Measurements from ENCODE around the gene FTO.

FTO gene

DNA sequence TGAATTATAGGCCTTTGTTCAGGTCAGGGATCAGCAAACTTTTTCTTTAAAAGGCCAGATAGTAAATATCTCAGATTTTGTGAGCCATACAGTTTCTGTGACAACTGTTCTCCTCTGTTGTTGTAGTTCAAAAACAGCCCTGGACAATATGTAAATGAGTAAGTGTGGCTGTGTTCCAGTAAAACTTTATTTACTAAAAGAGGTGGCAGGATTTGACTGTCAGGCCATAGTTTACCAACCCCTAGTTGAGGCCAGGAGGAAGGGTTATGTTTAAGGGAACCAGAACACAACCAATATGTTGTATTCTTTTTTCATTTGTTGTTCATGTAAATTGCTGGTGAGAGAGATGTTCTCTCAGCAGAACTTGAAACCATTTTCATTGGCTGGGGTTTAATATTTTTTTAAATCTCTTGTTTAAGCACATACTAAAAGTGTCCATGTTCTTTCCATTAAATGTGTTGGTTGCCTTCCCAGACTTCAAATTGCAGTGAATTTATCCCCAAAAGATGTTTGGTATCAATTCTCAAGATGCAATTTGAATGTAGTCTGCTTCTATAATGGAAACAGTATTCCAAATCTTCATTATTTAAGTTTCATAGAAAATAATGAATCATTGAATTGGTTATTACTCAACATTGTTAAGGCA is 260.3 kb downstream of the FTO start:
- Mint-ChIP-seq H3K27me3 (no peaks in the 10 kb centered on the region), H3K4me3 (no peak overlapping the region), H3K27ac (no peak overlapping the region), H3K9me3 (no peaks in the 10 kb centered on the region), H3K4me1 (no peaks in the 10 kb centered on the region)
- ATAC-seq (no peak), DNase-seq (no peak)

GRCh38 chr16:53966821-53967571 is 263.0 kb downstream of the FTO start:
- Mint-ChIP-seq H3K4me3 (no peak overlapping the region), H3K27ac (no peak overlapping the region), H3K4me1 (no peaks in the 10 kb centered on the region), H3K27me3 (no peaks in the 10 kb centered on the region), H3K9me3 (no peaks in the 10 kb centered on the region)
- no peak for DNase-seq
- ATAC-seq, result no peak

DNA sequence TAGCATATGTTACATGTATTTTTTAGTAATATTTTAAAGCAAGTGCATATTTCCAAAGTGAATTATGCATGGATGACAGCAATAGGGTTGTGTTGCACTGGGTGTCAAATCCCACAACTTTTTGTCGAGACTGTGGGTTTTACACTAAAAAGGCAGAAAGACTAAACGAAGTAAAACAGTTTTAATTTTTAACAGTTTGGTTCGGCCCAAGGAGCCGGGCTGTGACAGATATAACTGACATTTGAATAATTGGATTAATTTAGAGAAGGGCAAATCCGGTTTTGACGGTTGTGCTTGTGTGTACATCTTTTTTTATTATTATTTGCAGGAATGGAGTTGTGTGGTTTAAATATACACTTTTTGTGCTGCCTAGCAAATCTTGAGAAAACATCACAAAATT is 263.6 kb downstream of the FTO start:
- no peaks in the 10 kb centered on the region for H3K27me3 Mint-ChIP-seq
- H3K27ac Mint-ChIP-seq, result no peak overlapping the region
- no peaks in the 10 kb centered on the region for H3K9me3 Mint-ChIP-seq
- no peaks in the 10 kb centered on the region for H3K4me1 Mint-ChIP-seq
- DNase-seq (no peak), ATAC-seq (no peak)
- no peak overlapping the region for H3K4me3 Mint-ChIP-seq

GRCh38 chr16:53968454-53968853 is 264.5 kb downstream of the FTO start:
- no peak overlapping the region for H3K4me3 Mint-ChIP-seq
- ATAC-seq (no peak), DNase-seq (no peak)
- no peaks in the 10 kb centered on the region for H3K27me3 Mint-ChIP-seq
- no peaks in the 10 kb centered on the region for H3K9me3 Mint-ChIP-seq
- H3K27ac Mint-ChIP-seq, result no peak overlapping the region
- no peaks in the 10 kb centered on the region for H3K4me1 Mint-ChIP-seq

DNA sequence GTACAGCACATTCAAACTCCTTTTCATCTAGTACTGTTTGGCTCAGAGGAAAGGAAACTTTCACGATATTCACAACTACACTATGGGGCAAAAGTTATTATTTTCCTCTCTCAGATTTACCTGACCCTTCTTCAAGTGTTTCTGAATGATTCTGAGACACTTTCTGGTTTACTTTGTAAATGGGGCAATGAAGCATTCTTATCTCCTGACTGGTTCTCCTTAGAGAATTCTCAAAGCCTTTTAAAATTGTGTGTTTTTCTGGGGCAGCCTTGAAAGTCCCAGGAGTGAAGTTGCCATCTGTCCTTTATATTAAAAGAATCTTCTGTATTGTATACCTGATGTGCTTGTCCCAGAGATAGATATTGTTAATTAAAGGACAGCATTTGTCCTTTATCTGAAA is 264.9 kb downstream of the FTO start:
- Mint-ChIP-seq H3K27ac (peak overlapping the region in 1 of 2 donors; percentile 54), H3K27me3 (no peaks in the 10 kb centered on the region), H3K9me3 (no peaks in the 10 kb centered on the region), H3K4me3 (no peak overlapping the region), H3K4me1 (no peaks in the 10 kb centered on the region)
- ATAC-seq (no peak), DNase-seq (no peak)

- Mint-ChIP-seq H3K27ac (no peak overlapping the region), H3K27me3 (no peaks in the 10 kb centered on the region), H3K9me3 (no peaks in the 10 kb centered on the region), H3K4me3 (no peak overlapping the region), H3K4me1 (no peaks in the 10 kb centered on the region)
- ATAC-seq (no peak), DNase-seq (no peak)
Observed at GRCh38 chr16:53971616-53972015, 267.7 kb downstream of the FTO start.

DNA sequence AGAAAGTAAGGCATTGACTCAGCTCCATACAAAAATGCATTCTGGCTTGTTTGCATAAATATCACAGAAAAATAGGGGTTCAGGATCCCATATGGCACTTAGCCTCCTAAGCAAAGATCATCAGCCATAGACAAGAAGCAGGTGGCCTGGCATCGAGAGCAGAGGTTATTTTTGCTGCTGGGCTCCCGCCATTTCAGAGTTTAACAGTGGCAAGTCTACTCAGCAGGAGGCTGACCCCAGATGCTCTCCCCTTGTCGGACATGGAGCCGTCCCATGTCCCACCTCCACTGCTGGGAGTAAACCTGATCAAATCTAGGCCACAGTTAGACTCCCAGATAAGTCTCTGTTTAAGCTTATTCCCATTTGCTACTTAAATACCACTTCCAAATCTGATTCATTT is 269.1 kb downstream of the FTO start:
- Mint-ChIP-seq H3K4me1 (no peaks in the 10 kb centered on the region), H3K27me3 (no peaks in the 10 kb centered on the region), H3K27ac (no peak overlapping the region), H3K9me3 (no peaks in the 10 kb centered on the region), H3K4me3 (no peak overlapping the region)
- no peak for ATAC-seq
- DNase-seq, result no peak

- no peaks in the 10 kb centered on the region for H3K4me1 Mint-ChIP-seq
- DNase-seq (no peak), ATAC-seq (no peak)
- H3K27ac Mint-ChIP-seq, result no peak overlapping the region
- no peaks in the 10 kb centered on the region for H3K9me3 Mint-ChIP-seq
- H3K4me3 Mint-ChIP-seq, result no peak overlapping the region
- no peaks in the 10 kb centered on the region for H3K27me3 Mint-ChIP-seq
Observed at GRCh38 chr16:53974484-53975080, 270.6 kb downstream of the FTO start.

DNA sequence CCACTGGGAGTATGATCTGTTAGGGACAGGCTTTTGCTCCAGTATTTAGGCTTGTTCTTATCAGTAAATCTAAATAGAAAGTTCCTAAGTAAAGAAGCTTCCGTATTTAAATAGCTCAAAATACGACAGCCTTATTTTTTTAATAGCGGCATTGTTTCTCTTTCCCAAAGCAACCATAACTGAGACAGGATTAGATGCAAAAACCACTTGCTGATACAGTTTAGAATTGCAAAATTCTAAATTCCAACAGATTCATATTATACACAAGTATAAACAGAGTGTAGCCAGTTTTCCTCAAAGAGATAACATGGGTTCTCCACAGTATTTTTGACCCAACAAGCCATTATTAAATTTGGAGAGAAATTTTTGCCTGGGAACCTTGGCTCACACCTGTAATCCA is 276.7 kb downstream of the FTO start:
- DNase-seq (no peak), ATAC-seq (no peak)
- H3K27me3 Mint-ChIP-seq, result no peaks in the 10 kb centered on the region
- H3K4me1 Mint-ChIP-seq, result no peaks in the 10 kb centered on the region
- H3K4me3 Mint-ChIP-seq, result no peak overlapping the region
- no peak overlapping the region for H3K27ac Mint-ChIP-seq
- H3K9me3 Mint-ChIP-seq, result no peaks in the 10 kb centered on the region

DNA sequence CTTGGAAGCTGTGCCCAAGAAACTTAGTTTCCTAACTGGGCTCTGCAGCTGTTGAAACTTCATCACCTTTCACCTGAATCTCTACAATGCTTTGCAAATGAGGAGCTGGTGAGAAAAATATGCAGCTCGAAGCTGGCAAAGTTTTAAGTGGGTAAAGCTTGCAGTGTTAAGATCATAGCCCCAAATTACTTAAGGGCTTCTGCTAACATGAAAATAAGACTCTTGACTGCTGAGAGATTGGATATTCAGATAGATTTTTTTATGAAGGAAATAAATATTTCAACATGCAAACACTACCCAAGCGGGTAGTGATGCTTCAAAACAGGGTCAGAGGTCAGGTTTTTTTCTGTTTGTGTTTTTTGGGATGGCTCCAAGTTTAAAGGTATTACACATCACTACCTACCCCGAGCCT is 278.7 kb downstream of the FTO start:
- ATAC-seq, result no peak
- no peak overlapping the region for H3K4me3 Mint-ChIP-seq
- no peak overlapping the region for H3K27ac Mint-ChIP-seq
- no peaks in the 10 kb centered on the region for H3K4me1 Mint-ChIP-seq
- no peak for DNase-seq
- H3K27me3 Mint-ChIP-seq, result no peaks in the 10 kb centered on the region
- H3K9me3 Mint-ChIP-seq, result no peaks in the 10 kb centered on the region

- no peaks in the 10 kb centered on the region for H3K4me1 Mint-ChIP-seq
- no peaks in the 10 kb centered on the region for H3K9me3 Mint-ChIP-seq
- DNase-seq (no peak), ATAC-seq (no peak)
- H3K27ac Mint-ChIP-seq, result no peak overlapping the region
- H3K27me3 Mint-ChIP-seq, result no peaks in the 10 kb centered on the region
- no peak overlapping the region for H3K4me3 Mint-ChIP-seq
Observed at GRCh38 chr16:53984936-53985335, 281.0 kb downstream of the FTO start.

DNA sequence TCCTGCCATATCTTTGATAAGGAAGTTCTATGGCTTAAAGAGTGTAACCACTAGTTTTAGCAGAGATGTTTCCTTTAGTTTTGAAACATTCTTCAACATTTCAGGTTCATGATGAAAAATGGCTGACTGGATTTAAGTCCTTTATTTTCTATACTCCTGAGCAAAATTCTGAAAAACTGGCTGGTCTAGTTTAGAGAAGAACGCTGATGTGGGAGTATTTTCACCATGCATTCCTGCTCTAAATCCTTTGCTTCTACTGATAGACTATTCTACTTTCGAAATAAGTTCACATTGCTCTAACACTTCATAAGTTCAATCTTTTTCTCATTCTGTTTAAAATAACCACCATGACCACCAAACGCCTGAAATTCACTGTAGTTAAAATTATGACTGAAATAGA is 281.9 kb downstream of the FTO start:
- Mint-ChIP-seq H3K27ac (no peak overlapping the region), H3K4me3 (no peak overlapping the region), H3K4me1 (peaks cover 2% of the 10 kb centered on the region), H3K9me3 (no peaks in the 10 kb centered on the region), H3K27me3 (no peaks in the 10 kb centered on the region)
- no peak for ATAC-seq
- DNase-seq, result no peak

GRCh38 chr16:53986793-53987192 is 282.8 kb downstream of the FTO start:
- DNase-seq (no peak), ATAC-seq (no peak)
- Mint-ChIP-seq H3K27ac (no peak overlapping the region), H3K4me1 (peaks cover 11% of the 10 kb centered on the region), H3K4me3 (no peak overlapping the region), H3K9me3 (no peaks in the 10 kb centered on the region), H3K27me3 (no peaks in the 10 kb centered on the region)

DNA sequence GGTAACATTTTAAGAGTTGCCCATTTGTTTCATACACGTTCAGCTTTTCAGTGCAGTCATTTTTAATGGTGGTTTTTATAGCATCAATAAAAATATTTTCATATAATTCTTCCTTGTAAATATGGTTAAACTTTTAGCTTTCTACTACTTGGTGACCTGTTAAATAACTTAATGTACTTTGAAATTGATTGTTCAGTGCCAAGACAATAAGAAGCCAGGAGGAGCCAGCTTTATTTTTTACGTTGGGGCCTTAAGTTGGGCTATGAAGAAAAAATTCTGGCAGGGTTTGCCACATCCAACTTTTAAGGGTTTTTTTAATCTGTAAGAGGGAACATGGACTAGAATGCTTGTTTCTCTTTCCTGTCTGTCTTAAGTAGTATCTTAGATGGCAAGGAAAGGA is 284.2 kb downstream of the FTO start:
- ATAC-seq, result no peak
- H3K9me3 Mint-ChIP-seq, result no peaks in the 10 kb centered on the region
- DNase-seq, result no peak
- H3K27ac Mint-ChIP-seq, result no peak overlapping the region
- peaks cover 18% of the 10 kb centered on the region for H3K4me1 Mint-ChIP-seq
- no peaks in the 10 kb centered on the region for H3K27me3 Mint-ChIP-seq
- no peak overlapping the region for H3K4me3 Mint-ChIP-seq

GRCh38 chr16:53989597-53989996 is 285.6 kb downstream of the FTO start:
- DNase-seq (no peak), ATAC-seq (no peak)
- peaks cover 18% of the 10 kb centered on the region for H3K4me1 Mint-ChIP-seq
- H3K27me3 Mint-ChIP-seq, result no peaks in the 10 kb centered on the region
- H3K27ac Mint-ChIP-seq, result peak overlapping the region in 1 of 2 donors; percentile 49
- H3K4me3 Mint-ChIP-seq, result no peak overlapping the region
- no peaks in the 10 kb centered on the region for H3K9me3 Mint-ChIP-seq

GRCh38 chr16:53991754-53992378 is 287.9 kb downstream of the FTO start:
- H3K9me3 Mint-ChIP-seq, result no peaks in the 10 kb centered on the region
- ATAC-seq (no peak), DNase-seq (no peak)
- no peak overlapping the region for H3K4me3 Mint-ChIP-seq
- H3K27ac Mint-ChIP-seq, result peak overlapping the region in 1 of 2 donors; percentile 65
- H3K4me1 Mint-ChIP-seq, result peaks cover 18% of the 10 kb centered on the region
- H3K27me3 Mint-ChIP-seq, result no peaks in the 10 kb centered on the region
